HCT116 (cell line): ENCODE measurements around the gene RNU7-1. TPM values are rescaled to one million over a fixed set of nuclear protein-coding genes. Genes with fewer than 3 reads are reported as not detected.

Source experiments
- ATAC-seq: fragments of 200-7000 bp; cut with Tn5 transposase; 2 replicates; pipeline ENCODE4 v1.9.1; 2020; ENCODE audit warnings: mild to moderate bottlenecking, moderate library complexity
- BruUV-seq: library from RNA; stranded (reverse); fragments of 400-500 nt; replicated peaks from 2 replicates; lab custom pipeline; 2021; lab: Mats Ljungman, UMichigan
- CTCF ChIA-PET: fragments of 300-600 bp; sonication (Branson Sonifier 250); formaldehyde crosslinking; loops from one replicate; lab custom pipeline; 2021; ENCODE audit warnings: antibody characterized with exemption; lab: Charles Lee
- POLR2A ChIA-PET: fragments of 300-600, 350-600 bp; sonication (Branson Sonifier 250); formaldehyde crosslinking; loops from one replicate; lab custom pipeline; 2021; ENCODE audit warnings: antibody characterized with exemption; lab: Charles Lee
- RAD21 ChIA-PET, 2 experiments: fragments of 300-600 bp; sonication (Branson Sonifier 250); formaldehyde crosslinking; loops; one replicate each; lab custom pipeline; 2023; ENCODE audit warnings: low total read pairs in 2 of 2; ENCODE audit not compliant: uncharacterized antibody in 2 of 2, unreplicated experiment in 2 of 2, low non-redundant PET in 1 of 2; lab: Charles Lee
- DNase-seq: peaks from one replicate; pipeline ENCODE4 v3.0.0-alpha.2; 2010; ENCODE audit warnings: low read depth, low spot score
- H2AFZ ChIP-seq: fragments of 200-600 bp; shearing (Covaris generic), sonication (generic); 2 replicates; pipeline ENCODE4 v1.6.1; 2017; ENCODE audit warnings: low read depth, mixed run types, mixed read lengths, antibody characterized with exemption, low read length; ENCODE audit not compliant: poor library complexity, severe bottlenecking
- H3K27ac ChIP-seq: 2 replicates; pipeline ENCODE4 v1.5.1; 2012; ENCODE audit warnings: low read depth, low read length
- H3K27me3 ChIP-seq: fragments of 200-600 bp; sonication (generic); 2 replicates; pipeline ENCODE4 v1.6.1; 2016; ENCODE audit warnings: mixed run types, low read length, mixed read lengths; ENCODE audit not compliant: insufficient read depth
- H3K36me3 ChIP-seq, 2 experiments: fragments of 200-500 bp in 1 of 2; fragments of 200-600 bp in 1 of 2; sonication (Bioruptor generic) in 1 of 2; sonication (generic) in 1 of 2; 2 replicates each; pipeline versions ENCODE4 v1.5.1 to v1.6.1; 2014 to 2016; ENCODE audit warnings: low read length in 2 of 2, inconsistent platforms in 1 of 2, mixed read lengths in 1 of 2, mixed run types in 1 of 2; ENCODE audit not compliant: insufficient read depth in 2 of 2, control insufficient read depth in 1 of 2
- H3K4me1 ChIP-seq, 2 experiments: fragments of 200-600 bp in 1 of 2; sonication (generic) in 1 of 2; 2 replicates each; pipeline versions ENCODE4 v1.5.1 to v1.6.1; 2012 to 2017; ENCODE audit warnings: low read length in 2 of 2, inconsistent platforms in 1 of 2, mild to moderate bottlenecking in 1 of 2, mixed read lengths in 1 of 2, mixed run types in 1 of 2, moderate library complexity in 1 of 2; ENCODE audit not compliant: insufficient read depth in 2 of 2, control insufficient read depth in 1 of 2
- H3K4me2 ChIP-seq: fragments of 200-600 bp; sonication (generic); 2 replicates; pipeline ENCODE4 v1.6.1; 2017; ENCODE audit warnings: mixed run types, low read length, mixed read lengths
- H3K4me3 ChIP-seq, 2 experiments: fragments of 200-600 bp in 1 of 2; sonication (generic) in 1 of 2; replicated peaks in 1 of 2; 2 replicates each; pipeline ENCODE4 v1.5.1; 2011 to 2016; ENCODE audit warnings: low read length in 2 of 2, control low read depth in 1 of 2, low read depth in 1 of 2, mild to moderate bottlenecking in 1 of 2, mixed read lengths in 1 of 2, mixed run types in 1 of 2
- H3K79me2 ChIP-seq: fragments of 200-600 bp; sonication (generic); 2 replicates; pipeline ENCODE4 v1.6.1; 2017; ENCODE audit warnings: mild to moderate bottlenecking, mixed run types, low read length, moderate library complexity, mixed read lengths; ENCODE audit not compliant: insufficient read depth
- H3K9ac ChIP-seq: fragments of 200-600 bp; sonication (generic); 2 replicates; pipeline ENCODE4 v1.6.1; 2016; ENCODE audit warnings: low read length, mixed read lengths
- H3K9me2 ChIP-seq: fragments of 200-600 bp; sonication (generic), shearing (Covaris generic); 2 replicates; pipeline ENCODE4 v1.6.1; 2017; ENCODE audit warnings: mixed run types, mild to moderate bottlenecking, moderate library complexity; ENCODE audit not compliant: insufficient read depth
- H3K9me3 ChIP-seq, 2 experiments: fragments of 200-500 bp in 1 of 2; fragments of 200-600 bp in 1 of 2; sonication (Bioruptor generic) in 1 of 2; sonication (generic) in 1 of 2; 2 replicates each; pipeline ENCODE4 v1.6.1; 2014 to 2017; ENCODE audit warnings: low read length in 2 of 2, mixed read lengths in 2 of 2, inconsistent platforms in 1 of 2, low read depth in 1 of 2, mild to moderate bottlenecking in 1 of 2, mixed run types in 1 of 2, moderate library complexity in 1 of 2; ENCODE audit not compliant: control insufficient read depth in 1 of 2, insufficient read depth in 1 of 2
- H4K20me1 ChIP-seq: fragments of 200-600 bp; sonication (generic), shearing (Covaris generic); 2 replicates; pipeline ENCODE4 v1.6.1; 2017; ENCODE audit warnings: mixed run types, mild to moderate bottlenecking, moderate library complexity; ENCODE audit not compliant: insufficient read depth
- ELF1 ChIP-seq: IDR thresholded peaks from 2 replicates; pipeline ENCODE4 v1.6.1; 2012; ENCODE audit warnings: low read depth, borderline replicate concordance
- EZH2 ChIP-seq: fragments of 200-600 bp; sonication (generic); IDR thresholded peaks from 2 replicates; pipeline ENCODE4 v1.6.1; 2017; ENCODE audit warnings: antibody characterized with exemption, mixed run types
- FOSL1 ChIP-seq: IDR thresholded peaks from 2 replicates; pipeline ENCODE4 v1.6.1; 2012; ENCODE audit warnings: low read depth
- JUND ChIP-seq: IDR thresholded peaks from 2 replicates; pipeline ENCODE4 v1.6.1; 2012
- POLR2A ChIP-seq: IDR thresholded peaks from 2 replicates; pipeline ENCODE4 v1.7.0; 2011; ENCODE audit warnings: borderline replicate concordance; ENCODE audit not compliant: insufficient read depth, insufficient read length; ENCODE audit errors: extremely low read depth
- POLR2AphosphoS5 ChIP-seq: IDR thresholded peaks from 2 replicates; pipeline ENCODE4 v1.6.1; 2011; ENCODE audit warnings: mild to moderate bottlenecking, low read depth, low read length, moderate library complexity
- REST ChIP-seq: IDR thresholded peaks from 2 replicates; pipeline ENCODE4 v1.6.1; 2012; ENCODE audit warnings: low read depth
- SP1 ChIP-seq: IDR thresholded peaks from 2 replicates; pipeline ENCODE4 v1.6.1; 2012; ENCODE audit warnings: low read depth
- SRF ChIP-seq: IDR thresholded peaks from 2 replicates; pipeline ENCODE4 v1.6.1; 2012; ENCODE audit warnings: low read depth
- TCF7L2 ChIP-seq: IDR thresholded peaks from 2 replicates; pipeline ENCODE4 v1.7.0; 2011; ENCODE audit warnings: borderline replicate concordance, inconsistent platforms; ENCODE audit not compliant: insufficient read depth, insufficient read length; ENCODE audit errors: extremely low read depth
- YY1 ChIP-seq: IDR thresholded peaks from 2 replicates; pipeline ENCODE4 v1.6.1; 2011; ENCODE audit warnings: low read length, low read depth, moderate library complexity, mild to moderate bottlenecking; ENCODE audit not compliant: insufficient replicate concordance; ENCODE audit errors: extremely low read depth
- ZBTB33 ChIP-seq: IDR thresholded peaks from 2 replicates; pipeline ENCODE4 v1.6.1; 2011; ENCODE audit warnings: mild to moderate bottlenecking, low read length, moderate library complexity; ENCODE audit not compliant: insufficient replicate concordance; ENCODE audit errors: extremely low read depth
- ZNF274 ChIP-seq: fragments of 200-500 bp; sonication (Bioruptor generic); IDR thresholded peaks from 2 replicates; pipeline ENCODE4 v1.6.1; 2014; ENCODE audit warnings: mild to moderate bottlenecking, low read depth, low read length, inconsistent platforms
- intact Hi-C: fragments of 100-400 bp; cut with micrococcal nuclease; formaldehyde crosslinking; loops from 2 replicates; pipeline ENCODE4 v1.10.0; 2022
- total RNA-seq: library from RNA; stranded (reverse); gene quantifications from one replicate; pipeline ENCODE4 v1.2.1, GENCODE V29; 2021; ENCODE audit not compliant: unreplicated experiment
- TF ChIP-seq, protein P1 (sequence below): IDR thresholded peaks from 2 replicates; pipeline ENCODE4 v1.6.1; 2012
- TF ChIP-seq, protein P2 (sequence below), 3 experiments: fragments of 200-600 bp in 1 of 3; sonication (generic) in 1 of 3; IDR thresholded peaks in 2 of 3; conservative IDR thresholded peaks in 1 of 3; 2 replicates each; pipeline ENCODE4 v1.5.1; 2012 to 2017; ENCODE audit warnings: low read depth in 2 of 3, low read length in 2 of 3, antibody characterized with exemption in 1 of 3, borderline replicate concordance in 1 of 3, control low read depth in 1 of 3, mild to moderate bottlenecking in 1 of 3, mixed read lengths in 1 of 3, mixed run types in 1 of 3, moderate library complexity in 1 of 3; ENCODE audit not compliant: insufficient read depth in 1 of 3

RNU7-1 gene
- total RNA-seq, 1 experiment from 2014 or later = not detected

DNA sequence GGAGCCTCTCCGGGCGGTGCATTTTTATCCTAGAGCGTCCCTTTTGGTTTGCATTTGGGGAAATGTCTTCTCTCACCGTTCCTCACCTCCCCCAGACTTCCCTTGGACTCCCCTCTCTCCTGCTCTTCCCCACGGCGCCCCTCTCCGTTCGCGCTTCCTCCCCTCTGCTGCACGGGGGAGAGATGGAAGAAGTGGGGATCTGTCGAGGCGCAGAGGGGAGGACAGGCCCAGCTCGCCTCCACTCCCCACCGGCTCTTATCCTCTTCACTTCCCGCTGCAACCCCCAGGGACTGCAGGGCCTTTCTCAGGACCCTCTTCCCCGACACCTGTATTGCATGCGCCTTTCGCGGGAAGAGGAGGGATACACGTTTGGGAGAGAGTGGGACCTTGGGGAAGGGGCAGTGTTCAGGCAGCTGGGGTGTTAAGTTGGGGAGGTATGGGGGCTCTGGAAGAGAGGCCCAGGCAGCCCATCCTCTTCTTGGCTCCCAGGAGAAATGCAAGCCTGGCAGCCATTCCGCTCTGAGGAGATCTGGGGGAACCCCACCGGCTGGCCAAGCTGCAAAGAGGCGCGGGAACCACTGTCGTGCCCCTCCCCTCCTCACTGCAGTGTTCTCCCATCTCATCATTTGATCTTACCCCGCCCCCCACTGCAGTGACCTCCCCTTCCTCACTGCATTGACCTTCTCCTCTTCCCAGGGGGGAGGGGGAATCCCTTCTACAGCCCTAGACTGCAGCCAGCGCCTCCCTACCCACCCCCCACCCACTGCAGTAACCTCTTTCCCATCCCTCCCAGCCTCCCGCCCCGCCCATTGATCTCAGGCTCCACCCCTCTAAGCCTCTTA, 28.4 kb upstream of the RNU7-1 start (continued):
- no peak for TF ChIP-seq YY1
- TF ChIP-seq EZH2 = no peak
- TF ChIP-seq, all 23 proteins: peak for 0

DNA sequence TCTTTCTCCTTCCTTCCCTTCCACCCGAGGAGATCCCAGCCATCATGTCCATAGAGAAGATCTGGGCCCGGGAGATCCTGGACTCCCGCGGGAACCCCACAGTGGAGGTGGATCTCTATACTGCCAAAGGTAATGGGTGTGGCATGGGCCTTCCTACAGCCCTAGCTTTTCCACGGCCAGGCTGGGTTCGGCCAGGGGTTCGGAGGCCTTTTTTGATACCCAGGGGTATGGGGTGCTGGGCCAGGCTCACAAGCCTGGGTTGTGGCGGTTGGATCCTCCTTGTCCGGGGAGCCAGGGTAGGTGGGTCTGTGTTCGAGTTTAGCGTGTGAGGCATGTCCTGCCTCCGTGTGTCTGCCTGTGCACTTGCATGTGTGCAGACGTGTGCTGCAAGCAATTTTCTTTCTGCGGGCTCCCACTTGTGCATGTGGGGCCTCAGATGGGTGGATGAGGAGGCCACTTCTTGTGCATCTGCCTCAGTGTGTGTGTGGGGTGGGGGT, 27.8 kb upstream of the RNU7-1 start:
- ChIA-PET RAD21 (no interaction called here), CTCF (interaction anchor here (1.4 kb wide), 1 partner anchor 22 kb away, joined by 3 read pairs; no protein-coding TSS in a partner anchor), POLR2A (no interaction called here)
- Histone ChIP-seq H3K4me1 (peaks cover 15 to 29% of the 10 kb centered on the region in 2 experiments), H4K20me1 (no peaks in the 10 kb centered on the region), H3K27me3 (no peaks in the 10 kb centered on the region), H3K9me3 (no peaks in the 10 kb centered on the region), H2AFZ (no peak overlapping the region), H3K9me2 (no peaks in the 10 kb centered on the region), H3K4me3 (peak overlapping the region; percentile 79 to 81), H3K79me2 (peaks cover 13% of the 10 kb centered on the region; the same call in 1 of the 2 replicates), H3K27ac (peak overlapping the region; percentile 24; the same call in 1 of the 2 replicates), H3K4me2 (peak overlapping the region; percentile 92), H3K9ac (no peak overlapping the region), H3K36me3 (peaks cover 8 to 17% of the 10 kb centered on the region in 2 experiments)
- no TSS peak for BruUV-seq
- no peak for ATAC-seq
- intact Hi-C loops = no loop called here
- no peak for DNase-seq
- TF ChIP-seq SRF (no peak), ZNF274 (no peak), POLR2AphosphoS5 (no peak), FOSL1 (no peak), POLR2A (no peak), REST (no peak), ZBTB33 (no peak), YY1 (no peak), EZH2 (no peak), ELF1 (no peak), TCF7L2 (no peak), SP1 (no peak), JUND (no peak)
- TF ChIP-seq, protein P1, sequence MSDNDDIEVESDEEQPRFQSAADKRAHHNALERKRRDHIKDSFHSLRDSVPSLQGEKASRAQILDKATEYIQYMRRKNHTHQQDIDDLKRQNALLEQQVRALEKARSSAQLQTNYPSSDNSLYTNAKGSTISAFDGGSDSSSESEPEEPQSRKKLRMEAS = no peak
- TF ChIP-seq, protein P2, sequence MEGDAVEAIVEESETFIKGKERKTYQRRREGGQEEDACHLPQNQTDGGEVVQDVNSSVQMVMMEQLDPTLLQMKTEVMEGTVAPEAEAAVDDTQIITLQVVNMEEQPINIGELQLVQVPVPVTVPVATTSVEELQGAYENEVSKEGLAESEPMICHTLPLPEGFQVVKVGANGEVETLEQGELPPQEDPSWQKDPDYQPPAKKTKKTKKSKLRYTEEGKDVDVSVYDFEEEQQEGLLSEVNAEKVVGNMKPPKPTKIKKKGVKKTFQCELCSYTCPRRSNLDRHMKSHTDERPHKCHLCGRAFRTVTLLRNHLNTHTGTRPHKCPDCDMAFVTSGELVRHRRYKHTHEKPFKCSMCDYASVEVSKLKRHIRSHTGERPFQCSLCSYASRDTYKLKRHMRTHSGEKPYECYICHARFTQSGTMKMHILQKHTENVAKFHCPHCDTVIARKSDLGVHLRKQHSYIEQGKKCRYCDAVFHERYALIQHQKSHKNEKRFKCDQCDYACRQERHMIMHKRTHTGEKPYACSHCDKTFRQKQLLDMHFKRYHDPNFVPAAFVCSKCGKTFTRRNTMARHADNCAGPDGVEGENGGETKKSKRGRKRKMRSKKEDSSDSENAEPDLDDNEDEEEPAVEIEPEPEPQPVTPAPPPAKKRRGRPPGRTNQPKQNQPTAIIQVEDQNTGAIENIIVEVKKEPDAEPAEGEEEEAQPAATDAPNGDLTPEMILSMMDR (IDR thresholded peaks at IDR 0.05 in 2 of 3, conservative IDR thresholded peaks at IDR 0.05 in 1 of 3; ENCODE audit: borderline replicate concordance in 1 of 3, insufficient read depth in 1 of 3, low read depth in 2 of 3, low read length in 2 of 3) = no peak
